GM19043 (cell line): Measurements from ENCODE around the gene SLC25A42.

Source experiments
- ATAC-seq: cut with Tn5 transposase; IDR thresholded peaks from one replicate; pipeline ENCODE4 v1.9.1; 2021; ENCODE audit warnings: low read depth; ENCODE audit not compliant: unreplicated experiment

The SLC25A42 gene

GRCh38 chr19:19050731-19051130 is 13.1 kb upstream of the SLC25A42 start:
- ATAC-seq: no peak

DNA sequence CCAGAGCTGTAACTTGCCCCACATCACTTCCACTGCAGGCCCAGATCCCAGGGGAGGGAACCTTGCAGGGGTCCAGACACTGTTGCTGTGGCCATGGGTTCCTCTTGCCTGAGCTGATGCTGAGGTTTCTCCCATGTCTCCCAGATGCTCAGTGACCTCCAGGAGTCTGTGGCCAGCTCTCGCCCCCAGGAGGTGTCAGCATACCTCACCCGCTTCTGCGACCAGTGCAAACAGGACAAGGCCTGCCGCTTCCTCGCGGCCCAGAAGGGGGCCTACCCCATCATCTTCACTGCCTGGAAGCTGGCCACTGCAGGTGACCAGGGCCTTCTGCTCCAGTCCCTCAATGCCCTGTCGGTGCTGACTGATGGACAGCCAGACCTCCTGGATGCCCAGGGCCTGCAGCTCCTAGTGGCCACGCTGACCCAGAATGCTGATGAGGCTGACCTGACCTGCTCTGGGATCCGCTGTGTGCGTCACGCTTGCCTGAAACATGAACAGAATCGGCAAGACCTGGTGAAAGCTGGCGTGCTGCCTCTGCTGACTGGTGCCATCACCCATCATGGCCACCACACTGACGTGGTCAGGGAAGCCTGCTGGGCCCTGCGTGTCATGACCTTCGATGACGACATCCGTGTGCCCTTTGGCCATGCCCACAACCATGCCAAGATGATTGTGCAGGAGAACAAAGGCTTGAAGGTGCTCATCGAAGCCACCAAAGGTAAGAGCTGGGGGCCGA is 12.1 kb upstream of the SLC25A42 start:
- no peak for ATAC-seq

GRCh38 chr19:19052921-19053320 is 10.9 kb upstream of the SLC25A42 start:
- ATAC-seq: no peak

- no peak for ATAC-seq
These were observed 10.1 kb upstream of the SLC25A42 start for GRCh38 chr19:19053508-19054314.

GRCh38 chr19:19054315-19054938 is 9.4 kb upstream of the SLC25A42 start:
- no peak for ATAC-seq

DNA sequence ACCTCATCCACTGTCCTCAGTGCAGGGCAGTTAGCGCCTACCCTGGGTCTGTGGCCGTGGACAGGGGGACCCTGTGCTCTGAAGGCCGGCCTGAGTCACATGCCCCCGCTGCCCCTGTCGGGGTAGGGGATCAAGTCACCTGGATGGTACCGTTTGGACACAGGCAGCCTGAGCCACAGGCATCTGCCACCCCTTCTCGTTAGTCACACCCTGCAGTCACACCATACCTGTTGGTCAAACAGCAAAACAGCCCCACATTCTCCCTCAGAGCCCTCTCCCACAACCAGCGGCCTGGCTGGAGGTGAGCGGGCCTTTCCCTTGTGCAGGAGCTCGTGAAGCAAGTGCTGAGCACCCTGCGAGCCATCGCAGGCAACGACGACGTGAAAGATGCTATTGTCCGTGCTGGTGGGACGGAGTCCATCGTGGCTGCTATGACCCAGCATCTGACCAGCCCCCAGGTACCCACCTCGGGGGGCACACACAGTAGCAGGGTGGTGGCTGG is 8.8 kb upstream of the SLC25A42 start:
- no peak for ATAC-seq

GRCh38 chr19:19055701-19056100 is 8.1 kb upstream of the SLC25A42 start:
- no peak for ATAC-seq

- ATAC-seq: no peak
These were observed 7.0 kb upstream of the SLC25A42 start for GRCh38 chr19:19056636-19057275.

- no peak for ATAC-seq
These were observed 6.5 kb upstream of the SLC25A42 start for GRCh38 chr19:19057317-19057716.

- no peak for ATAC-seq
These were observed 6.1 kb upstream of the SLC25A42 start for GRCh38 chr19:19057720-19058119.

DNA sequence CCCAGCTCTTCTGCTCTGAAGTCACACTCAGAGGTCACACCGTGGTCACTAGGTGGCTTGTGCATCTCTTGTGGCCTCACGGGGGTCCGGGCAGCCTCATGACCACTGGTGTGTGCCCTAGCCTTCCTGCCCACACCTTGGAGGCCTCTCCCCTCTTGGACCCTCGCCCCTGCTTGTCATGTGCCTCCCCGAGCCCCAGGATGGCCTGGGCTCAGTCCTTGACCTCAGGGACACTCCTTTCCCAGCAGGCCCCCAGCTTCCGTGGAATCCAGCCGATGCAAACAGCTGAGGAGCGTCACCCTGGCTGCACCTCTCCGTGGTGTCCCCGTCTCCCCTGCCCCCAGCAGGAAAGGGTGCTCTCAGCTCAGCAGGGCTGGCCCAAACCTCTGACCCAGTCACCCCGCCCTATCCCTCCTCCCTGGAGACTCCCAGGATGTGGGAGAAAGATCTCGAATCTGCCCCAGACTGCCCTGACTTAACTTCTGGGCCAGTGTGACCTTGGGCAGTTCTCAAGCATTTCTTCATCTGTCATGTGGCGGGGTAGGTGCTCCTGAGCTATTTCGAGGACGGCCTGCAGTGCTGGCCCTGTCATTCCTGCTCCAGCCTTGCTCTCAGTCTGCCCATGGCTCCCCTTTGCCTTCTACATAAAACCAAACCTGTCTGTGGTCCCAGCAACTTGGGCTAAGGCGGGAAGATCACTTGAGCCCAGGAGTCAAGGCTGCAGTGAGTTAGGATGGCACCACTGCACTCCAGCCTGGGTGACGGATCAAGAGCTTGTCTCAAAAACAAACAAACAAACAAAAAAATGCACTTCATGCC is 4.6 kb upstream of the SLC25A42 start:
- ATAC-seq: no peak

GRCh38 chr19:19059837-19060611 is 3.8 kb upstream of the SLC25A42 start:
- no peak for ATAC-seq

DNA sequence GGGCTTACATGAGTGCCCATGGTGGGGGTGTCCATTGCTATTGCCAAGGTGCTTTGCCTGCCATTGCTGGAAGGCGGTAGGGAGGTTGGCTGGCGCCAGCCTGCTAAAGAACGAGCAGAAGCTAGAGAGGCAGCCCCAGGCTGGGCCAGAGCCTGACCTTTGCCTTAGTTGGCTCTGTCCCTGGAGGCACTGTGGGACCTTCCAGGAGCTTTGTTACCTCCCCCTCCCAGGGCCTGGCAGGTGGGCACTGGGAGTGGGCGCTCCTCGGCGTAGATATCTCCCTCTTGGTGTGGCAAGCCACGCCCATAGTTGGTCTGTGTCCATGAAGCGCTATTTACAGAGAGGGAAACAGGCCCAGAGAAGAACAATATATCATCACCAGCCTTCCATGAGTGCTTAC is 2.3 kb upstream of the SLC25A42 start:
- ATAC-seq: no peak

GRCh38 chr19:19062454-19063182 is 1.2 kb upstream of the SLC25A42 start:
- ATAC-seq: no peak

GRCh38 chr19:19064098-19064722 is 416 bp downstream of the SLC25A42 start:
- no peak for ATAC-seq

- ATAC-seq: no peak
These were observed 1.3 kb downstream of the SLC25A42 start for GRCh38 chr19:19064811-19065745.
